Chondrocyte (in vitro differentiated cells): Measurements from ENCODE around the gene CCNDBP1. TPM values are rescaled to one million over a fixed set of nuclear protein-coding genes. Genes with fewer than 3 reads are reported as not detected.

Source experiments
- DNase-seq: peaks from one replicate; pipeline ENCODE4 v3.0.0; 2021; ENCODE audit warnings: mixed read lengths, low spot score
- H3K27ac Mint-ChIP-seq: one replicate; pipeline ENCODE4 v1.8.0; 2021; ENCODE audit warnings: mild to moderate bottlenecking, moderate library complexity, mixed read lengths; ENCODE audit not compliant: unreplicated experiment
- H3K27me3 Mint-ChIP-seq: 2 replicates; pipeline ENCODE4 v1.8.0; 2021; ENCODE audit warnings: low read depth, mixed read lengths
- H3K36me3 Mint-ChIP-seq: 2 replicates; pipeline ENCODE4 v1.8.0; 2021; ENCODE audit warnings: low read depth, mixed read lengths
- H3K4me1 Mint-ChIP-seq: 2 replicates; pipeline ENCODE4 v1.8.0; 2021; ENCODE audit warnings: low read depth, mild to moderate bottlenecking, mixed read lengths
- H3K4me3 Mint-ChIP-seq: one replicate; pipeline ENCODE4 v1.8.0; 2021; ENCODE audit warnings: mild to moderate bottlenecking, moderate library complexity, mixed read lengths; ENCODE audit not compliant: unreplicated experiment
- H3K9me3 Mint-ChIP-seq: 2 replicates; pipeline ENCODE4 v1.8.0; 2021; ENCODE audit warnings: low read depth, mixed read lengths
- total RNA-seq: library from RNA; stranded (reverse); gene quantifications from 3 replicates; pipeline ENCODE4 v1.2.1, GENCODE V29; 2021
- TF ChIP-seq, protein P1 (sequence below): fragments of 200-600 bp; sonication (generic); IDR thresholded peaks from 2 replicates; pipeline ENCODE4 v1.5.0; 2021; ENCODE audit warnings: antibody characterized with exemption, mild to moderate bottlenecking, moderate library complexity

The CCNDBP1 gene
- total RNA-seq, 1 donor from 2014 or later, result 40.1 TPM

DNA sequence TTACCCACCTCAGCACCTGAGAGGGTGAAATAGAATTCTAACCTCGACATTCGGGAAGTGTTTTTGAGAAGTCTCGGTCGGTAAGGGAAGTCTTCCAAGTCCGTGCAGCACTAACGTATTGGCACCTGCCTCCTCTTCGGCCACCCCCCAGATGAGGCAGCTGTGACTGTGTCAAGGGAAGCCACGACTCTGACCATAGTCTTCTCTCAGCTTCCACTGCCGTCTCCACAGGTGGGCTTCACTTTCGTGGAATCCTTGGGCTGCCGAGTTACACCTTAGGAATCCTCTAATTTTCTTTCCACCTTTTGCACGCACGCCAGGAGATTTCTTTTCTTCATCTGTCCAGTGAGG is 775 bp downstream of the CCNDBP1 start:
- H3K9me3 Mint-ChIP-seq, result no peaks in the 10 kb centered on the region
- H3K27me3 Mint-ChIP-seq, result no peaks in the 10 kb centered on the region
- no peak for DNase-seq
- peak overlapping the region; percentile 78 for H3K27ac Mint-ChIP-seq
- peak overlapping the region; percentile 93 for H3K4me3 Mint-ChIP-seq
- peaks cover 24% of the 10 kb centered on the region for H3K4me1 Mint-ChIP-seq
- TF ChIP-seq, protein P1, sequence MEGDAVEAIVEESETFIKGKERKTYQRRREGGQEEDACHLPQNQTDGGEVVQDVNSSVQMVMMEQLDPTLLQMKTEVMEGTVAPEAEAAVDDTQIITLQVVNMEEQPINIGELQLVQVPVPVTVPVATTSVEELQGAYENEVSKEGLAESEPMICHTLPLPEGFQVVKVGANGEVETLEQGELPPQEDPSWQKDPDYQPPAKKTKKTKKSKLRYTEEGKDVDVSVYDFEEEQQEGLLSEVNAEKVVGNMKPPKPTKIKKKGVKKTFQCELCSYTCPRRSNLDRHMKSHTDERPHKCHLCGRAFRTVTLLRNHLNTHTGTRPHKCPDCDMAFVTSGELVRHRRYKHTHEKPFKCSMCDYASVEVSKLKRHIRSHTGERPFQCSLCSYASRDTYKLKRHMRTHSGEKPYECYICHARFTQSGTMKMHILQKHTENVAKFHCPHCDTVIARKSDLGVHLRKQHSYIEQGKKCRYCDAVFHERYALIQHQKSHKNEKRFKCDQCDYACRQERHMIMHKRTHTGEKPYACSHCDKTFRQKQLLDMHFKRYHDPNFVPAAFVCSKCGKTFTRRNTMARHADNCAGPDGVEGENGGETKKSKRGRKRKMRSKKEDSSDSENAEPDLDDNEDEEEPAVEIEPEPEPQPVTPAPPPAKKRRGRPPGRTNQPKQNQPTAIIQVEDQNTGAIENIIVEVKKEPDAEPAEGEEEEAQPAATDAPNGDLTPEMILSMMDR, result peak; percentile 62
- H3K36me3 Mint-ChIP-seq, result peaks cover 12% of the 10 kb centered on the region

DNA sequence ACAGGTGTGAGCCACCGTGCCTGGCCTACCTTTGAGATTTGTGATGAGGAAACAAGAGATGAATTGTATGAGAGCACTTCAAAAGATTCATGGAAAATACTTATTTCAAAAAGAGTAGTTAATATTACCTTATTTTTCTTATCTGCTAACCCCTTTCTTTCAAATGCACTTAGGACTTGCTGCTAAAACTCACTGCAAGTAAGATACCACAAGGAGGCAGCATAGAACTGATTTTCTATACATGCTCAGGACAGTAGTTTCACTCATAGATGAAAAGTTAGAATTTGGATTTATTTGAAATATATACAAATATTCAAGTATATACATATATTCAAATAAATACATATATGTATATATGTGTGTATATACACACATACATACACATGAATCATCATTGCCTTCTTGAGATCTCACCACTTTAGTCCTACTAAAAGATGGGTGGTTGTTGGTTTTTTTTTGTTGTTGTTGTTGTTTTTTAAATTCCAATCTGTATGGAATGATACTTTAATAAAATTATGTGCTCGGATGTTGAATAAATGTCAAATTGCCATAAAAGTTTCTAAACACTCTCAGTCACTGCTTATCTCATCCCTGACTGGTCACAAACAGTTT is 2.4 kb downstream of the CCNDBP1 start:
- H3K4me1 Mint-ChIP-seq, result peaks cover 24% of the 10 kb centered on the region
- DNase-seq, result no peak
- peaks cover 18% of the 10 kb centered on the region for H3K36me3 Mint-ChIP-seq
- TF ChIP-seq, protein P1, result peak; percentile 88
- no peaks in the 10 kb centered on the region for H3K27me3 Mint-ChIP-seq
- no peak overlapping the region for H3K27ac Mint-ChIP-seq
- H3K9me3 Mint-ChIP-seq, result no peaks in the 10 kb centered on the region
- H3K4me3 Mint-ChIP-seq, result no peak overlapping the region

DNA sequence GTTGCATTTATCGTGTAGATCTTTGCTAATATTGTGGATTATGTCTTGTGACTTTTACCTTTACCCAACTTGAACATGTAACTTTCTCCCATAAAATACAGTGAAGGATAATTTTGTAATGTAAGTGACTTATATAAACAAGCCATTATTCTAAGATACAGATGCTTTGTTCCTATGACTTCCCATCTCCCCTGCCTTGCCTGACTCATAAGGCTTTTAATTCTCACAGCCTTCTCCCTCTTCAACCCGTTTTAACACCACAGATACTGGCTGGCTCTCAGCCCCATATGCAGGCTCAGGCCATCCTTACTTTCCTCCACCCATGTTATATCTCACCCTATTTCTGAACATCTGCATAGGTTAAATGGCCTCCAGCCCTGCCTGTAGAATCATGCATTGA is 4.1 kb downstream of the CCNDBP1 start:
- no peak for DNase-seq
- no peaks in the 10 kb centered on the region for H3K27me3 Mint-ChIP-seq

DNA sequence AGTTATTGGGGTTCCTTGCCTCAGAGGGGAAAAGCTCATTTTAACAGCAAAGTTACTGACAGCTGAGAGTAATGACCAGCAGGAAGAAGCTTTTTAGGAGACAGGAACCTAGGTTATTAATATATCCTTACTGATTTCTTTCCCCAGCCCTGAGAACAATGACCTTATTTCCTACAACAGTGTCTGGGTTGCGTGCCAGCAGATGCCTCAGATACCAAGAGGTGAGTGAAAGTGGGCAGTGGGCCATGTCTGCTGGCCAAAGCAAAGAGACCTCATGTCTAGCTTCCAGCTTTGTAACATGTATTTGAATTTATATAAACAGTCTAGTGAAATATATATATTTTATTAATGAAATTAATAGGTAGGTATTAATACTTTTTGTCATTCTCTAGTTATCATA is 5.0 kb downstream of the CCNDBP1 start:
- H3K27me3 Mint-ChIP-seq, result no peaks in the 10 kb centered on the region
- no peak overlapping the region for H3K27ac Mint-ChIP-seq
- TF ChIP-seq, protein P1, result no peak

More for the DNA sequence above, 4.1 kb downstream of the CCNDBP1 start:
- Mint-ChIP-seq H3K36me3 (peaks cover 20% of the 10 kb centered on the region), H3K4me1 (peaks cover 25% of the 10 kb centered on the region), H3K4me3 (no peak overlapping the region), H3K27ac (no peak overlapping the region), H3K9me3 (no peaks in the 10 kb centered on the region)
- TF ChIP-seq, protein P1, result no peak

DNA sequence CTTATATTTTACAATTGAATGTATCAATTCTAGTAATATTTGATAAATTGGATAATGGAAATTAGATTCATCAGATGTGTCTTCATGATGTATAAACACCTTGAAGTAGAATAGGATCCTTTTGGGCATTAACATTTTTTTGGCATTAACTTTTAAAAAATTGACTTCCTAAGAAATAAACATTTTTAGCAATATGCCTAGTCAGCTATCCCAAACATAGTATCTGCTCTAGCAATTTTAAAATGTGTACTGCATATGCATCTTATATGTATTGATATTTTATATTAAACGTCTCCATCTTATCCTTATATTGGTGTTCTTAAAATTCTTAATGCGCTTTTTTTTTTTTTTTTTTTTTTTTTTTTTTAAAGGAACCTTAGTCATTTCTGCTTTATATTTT is 8.5 kb downstream of the CCNDBP1 start:
- H3K36me3 Mint-ChIP-seq, result peaks cover 33% of the 10 kb centered on the region
- H3K9me3 Mint-ChIP-seq, result peaks cover 7% of the 10 kb centered on the region
- no peak overlapping the region for H3K4me3 Mint-ChIP-seq
- TF ChIP-seq, protein P1, result no peak
- H3K4me1 Mint-ChIP-seq, result peaks cover 21% of the 10 kb centered on the region
- no peaks in the 10 kb centered on the region for H3K27me3 Mint-ChIP-seq
- H3K27ac Mint-ChIP-seq, result no peak overlapping the region
- no peak for DNase-seq

More for the DNA sequence above, 5.0 kb downstream of the CCNDBP1 start:
- Mint-ChIP-seq H3K36me3 (peaks cover 23% of the 10 kb centered on the region), H3K4me3 (no peak overlapping the region), H3K4me1 (peaks cover 33% of the 10 kb centered on the region), H3K9me3 (no peaks in the 10 kb centered on the region)
- no peak for DNase-seq
